GOT3 (cell line): ENCODE measurements around the gene KRT78.
"Not testable (repeated sequence)": the region's sequence is repeated elsewhere in the genome, so short reads cannot be mapped to it uniquely, and the experiment has no call there.

Source experiments
- DNase-seq: peaks from one replicate; lab custom pipeline; 2025; ENCODE audit warnings: mixed read lengths; lab: John Stamatoyannopoulos, UW

The KRT78 gene

DNA sequence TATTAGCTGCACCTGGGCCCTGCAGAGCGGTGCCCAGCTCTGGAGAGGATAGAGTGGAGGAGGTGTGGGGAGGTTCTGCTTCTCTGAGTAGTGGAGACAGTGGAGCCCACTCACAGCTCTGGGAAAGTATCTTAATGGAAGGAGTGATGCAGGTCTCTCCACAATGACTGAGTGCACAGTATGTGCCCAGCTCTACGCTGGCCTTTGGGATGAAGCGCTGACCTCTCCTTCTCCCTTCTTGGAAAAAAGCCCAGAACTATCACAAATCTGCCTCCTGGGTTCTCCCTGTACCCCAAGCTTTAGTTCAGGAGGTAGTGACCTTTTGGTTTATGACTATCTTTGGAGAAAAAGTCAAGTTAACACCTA, 52.4 kb downstream of the KRT78 start:
- no peak for DNase-seq

DNA sequence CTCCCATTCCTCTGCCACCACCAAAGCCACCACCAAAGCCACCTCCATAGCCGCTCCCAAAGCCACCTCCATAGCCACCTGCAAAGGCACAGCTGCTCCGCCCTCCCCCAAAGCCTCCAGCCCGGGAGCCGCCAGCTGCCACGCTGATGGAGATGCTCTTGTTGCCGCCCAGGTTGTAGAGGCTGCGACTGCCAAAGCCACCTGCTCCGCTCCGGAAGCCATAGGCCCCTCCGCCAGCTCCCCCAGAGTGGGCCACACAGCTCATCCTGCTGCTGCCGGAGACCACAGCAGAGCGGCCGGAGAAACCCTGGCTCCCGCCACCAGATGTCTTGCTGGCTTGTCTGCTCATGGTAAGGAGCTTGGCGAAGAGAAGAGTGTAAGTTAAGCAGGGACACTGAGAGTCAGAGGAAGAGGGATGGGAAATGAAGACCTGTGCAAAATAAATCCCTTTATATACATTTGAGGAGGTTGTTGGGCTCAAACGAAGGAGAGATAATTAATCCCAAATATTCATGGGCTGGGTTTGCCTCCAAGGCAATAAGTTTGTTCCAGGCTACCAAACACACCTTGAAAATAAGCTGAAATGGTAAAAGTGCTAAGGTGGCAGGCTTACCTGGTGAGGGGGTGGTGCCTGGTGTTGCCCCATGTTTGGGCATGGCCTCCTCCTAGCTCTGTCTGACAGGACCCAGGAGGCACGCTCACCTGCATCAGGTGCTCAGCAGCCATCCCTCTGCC, 52.9 kb downstream of the KRT78 start, which contains the start of gene KRT3:
Gene KRT3, minus strand, starts transcription at position 424 of the 735 bp plus-strand sequence. Its CDS starts 75 bp downstream, at position 349.
- no peak for DNase-seq

DNA sequence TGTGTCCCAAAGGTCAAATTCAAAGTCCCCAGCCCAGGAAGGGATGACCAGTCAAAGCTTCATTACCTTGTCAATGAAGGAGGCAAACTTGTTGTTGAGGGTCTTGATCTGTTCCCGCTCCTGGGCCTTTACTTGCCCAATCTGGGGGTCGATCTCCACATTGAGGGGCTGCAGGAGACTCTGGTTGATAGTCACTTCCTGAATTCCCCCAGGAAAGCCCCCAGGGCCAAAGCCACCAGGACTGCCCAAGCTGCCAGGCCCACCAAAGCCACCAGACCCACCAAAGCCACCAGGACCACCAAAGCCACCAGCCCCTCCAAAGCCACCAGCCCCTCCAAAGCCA, 53.5 kb downstream of the KRT78 start:
- DNase-seq: not testable (repeated sequence)

DNA sequence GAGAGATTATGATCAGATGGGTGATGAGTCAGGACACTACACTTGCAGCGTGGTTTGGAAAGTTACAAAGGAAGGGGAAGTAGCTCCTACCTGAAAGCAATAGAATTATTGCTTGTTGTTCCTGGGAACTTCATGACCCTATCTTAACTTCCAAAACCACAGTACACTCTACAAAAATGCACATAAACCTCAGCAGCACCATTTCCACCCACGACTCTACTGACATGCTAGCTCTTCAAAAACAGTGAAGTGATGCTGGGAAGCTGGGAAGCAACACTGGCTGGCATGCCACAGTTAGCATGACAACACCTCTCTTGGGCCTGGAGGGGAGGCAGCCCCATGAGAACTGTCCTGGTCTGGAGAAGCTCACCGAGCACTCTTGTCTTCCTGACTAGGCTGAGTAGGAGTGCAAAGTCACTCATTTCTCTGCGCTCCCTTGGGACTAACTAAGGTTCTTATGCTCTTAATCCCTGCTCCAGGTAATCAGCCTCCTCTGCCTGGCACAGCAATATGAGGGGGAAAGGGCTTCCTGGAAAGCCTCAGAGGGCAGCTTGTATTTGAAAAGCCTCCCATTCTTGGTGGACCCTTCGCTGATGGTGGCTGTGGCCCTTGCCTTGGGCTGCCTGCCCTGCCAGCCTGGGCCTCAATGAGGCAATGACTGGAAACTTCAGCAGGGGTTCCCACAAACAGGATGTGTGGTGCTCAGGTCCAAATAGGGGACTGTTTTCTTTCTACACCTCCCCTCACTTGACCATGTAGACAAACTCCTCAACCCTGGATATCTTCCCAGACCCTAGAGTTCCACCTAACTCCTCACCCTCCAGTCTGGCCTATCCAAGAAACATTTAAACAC, 54.1 kb downstream of the KRT78 start:
- DNase-seq: no peak

DNA sequence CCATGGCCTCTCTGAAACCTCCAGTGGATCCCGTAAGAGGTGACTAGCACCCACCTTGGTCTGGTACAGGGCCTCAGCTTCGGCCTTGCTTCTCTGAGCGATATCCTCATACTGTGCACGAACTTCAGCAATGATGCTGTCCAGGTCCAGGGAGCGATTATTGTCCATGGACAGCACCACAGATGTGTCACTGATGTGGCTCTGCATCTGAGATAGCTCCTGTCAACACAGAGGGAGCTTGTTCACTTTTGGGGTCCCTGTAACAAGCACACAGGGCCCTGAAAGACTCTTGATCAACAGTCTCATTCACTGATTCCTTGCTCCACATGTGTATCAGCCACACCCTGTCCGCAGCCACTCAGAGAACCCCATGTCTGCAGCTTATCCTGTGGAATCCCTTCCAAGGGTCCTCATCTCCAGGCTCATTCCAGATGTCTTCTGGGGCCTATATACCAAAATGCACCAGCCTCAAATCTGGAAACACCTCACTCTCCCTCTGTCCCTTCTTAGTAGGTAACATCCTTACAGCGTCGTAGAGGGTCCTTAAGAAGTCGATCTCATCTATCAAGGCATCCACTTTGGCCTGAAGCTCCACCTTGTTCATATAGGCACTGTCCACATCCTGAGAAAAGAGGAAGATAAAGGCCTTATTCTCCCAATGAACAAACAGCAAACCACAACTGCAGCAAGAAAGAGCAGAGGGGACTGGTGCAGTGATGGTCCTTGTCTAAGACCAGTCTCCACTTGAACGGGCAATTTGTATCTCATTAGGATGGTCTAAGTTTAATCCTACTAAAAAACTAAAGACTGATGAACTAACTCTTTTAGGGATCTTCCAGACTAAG, 56.4 kb downstream of the KRT78 start:
- no peak for DNase-seq

DNA sequence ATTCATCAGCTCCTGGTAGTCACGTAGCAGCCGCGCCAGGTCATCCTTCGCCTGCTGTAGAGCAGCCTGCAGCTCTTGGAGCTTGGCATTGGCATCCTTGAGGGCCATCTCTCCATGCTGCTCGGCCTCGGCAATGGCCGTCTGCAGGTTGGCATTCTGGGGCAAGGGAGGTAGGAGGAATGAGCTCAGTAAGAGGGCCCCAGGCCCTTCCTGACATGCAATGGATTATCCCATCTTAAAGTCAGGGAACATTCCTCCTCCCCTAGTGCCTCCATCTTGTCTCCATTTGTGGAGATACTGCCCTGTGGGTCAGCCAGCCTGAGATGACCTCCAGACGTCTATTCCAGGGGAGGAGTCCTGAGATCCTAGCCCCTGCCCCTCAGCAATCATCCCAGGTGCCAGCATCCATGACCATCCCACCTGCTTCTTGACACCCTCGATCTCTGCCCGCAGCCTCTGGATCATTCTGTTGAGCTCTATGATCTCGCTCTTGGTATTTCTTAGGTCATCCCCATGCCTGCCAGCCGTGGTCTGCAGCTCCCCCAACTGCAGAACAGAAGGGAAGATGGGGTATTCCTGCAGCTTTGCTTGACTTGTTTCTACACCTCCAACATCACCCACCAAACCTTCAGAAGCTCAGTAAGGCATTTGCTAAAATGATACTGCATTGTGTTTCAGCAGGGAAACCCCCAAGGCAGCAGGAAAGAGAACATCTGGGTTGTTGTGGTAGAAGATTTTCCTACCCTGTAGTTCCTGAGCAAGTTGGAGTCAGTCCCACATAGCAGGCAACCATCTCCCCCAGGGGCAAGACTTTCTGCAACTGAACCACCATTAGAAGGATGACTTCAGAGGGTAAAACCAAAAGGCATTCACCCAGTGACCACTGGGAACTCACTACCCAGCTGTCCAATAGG, 57.3 kb downstream of the KRT78 start:
- no peak for DNase-seq

DNA sequence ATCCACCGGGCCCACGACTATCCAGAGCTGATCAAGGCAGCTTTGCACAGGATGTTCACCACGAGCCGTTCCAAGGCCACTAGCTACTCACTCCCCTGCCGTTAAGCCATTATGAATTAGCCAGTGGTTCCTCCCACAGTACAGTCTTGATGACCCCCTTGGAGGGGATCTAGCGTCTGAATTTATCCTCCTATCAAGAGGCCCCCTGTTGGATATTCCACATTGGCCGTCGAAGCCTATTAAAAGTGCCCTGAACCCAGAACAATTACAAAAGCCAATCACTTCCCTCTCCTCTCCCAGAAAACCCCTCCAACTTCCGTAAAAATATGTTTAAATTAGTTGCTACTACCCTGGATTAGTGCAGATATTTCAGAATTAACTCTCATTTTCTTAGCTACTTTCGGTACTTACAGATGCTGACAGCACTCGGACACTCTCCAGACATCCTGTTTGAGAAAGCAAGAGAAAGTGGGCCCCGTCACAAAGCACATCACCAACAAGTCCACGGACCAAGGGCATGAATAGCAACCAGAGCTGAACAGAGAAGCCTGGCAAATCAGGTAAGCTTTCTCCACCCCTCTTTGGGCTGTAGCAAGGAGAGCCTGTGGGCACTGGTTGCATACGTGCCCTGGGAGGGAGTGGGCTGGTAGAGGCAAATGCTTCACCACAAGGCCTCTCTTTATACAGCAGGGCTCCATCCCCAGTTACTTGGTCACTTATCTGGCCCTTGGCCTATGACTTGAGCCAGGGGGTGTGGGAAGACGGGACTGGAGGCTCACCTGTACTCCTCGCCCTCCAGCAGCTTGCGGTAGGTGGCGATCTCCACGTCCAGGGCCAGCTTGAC, 58.1 kb downstream of the KRT78 start:
- no peak for DNase-seq

DNA sequence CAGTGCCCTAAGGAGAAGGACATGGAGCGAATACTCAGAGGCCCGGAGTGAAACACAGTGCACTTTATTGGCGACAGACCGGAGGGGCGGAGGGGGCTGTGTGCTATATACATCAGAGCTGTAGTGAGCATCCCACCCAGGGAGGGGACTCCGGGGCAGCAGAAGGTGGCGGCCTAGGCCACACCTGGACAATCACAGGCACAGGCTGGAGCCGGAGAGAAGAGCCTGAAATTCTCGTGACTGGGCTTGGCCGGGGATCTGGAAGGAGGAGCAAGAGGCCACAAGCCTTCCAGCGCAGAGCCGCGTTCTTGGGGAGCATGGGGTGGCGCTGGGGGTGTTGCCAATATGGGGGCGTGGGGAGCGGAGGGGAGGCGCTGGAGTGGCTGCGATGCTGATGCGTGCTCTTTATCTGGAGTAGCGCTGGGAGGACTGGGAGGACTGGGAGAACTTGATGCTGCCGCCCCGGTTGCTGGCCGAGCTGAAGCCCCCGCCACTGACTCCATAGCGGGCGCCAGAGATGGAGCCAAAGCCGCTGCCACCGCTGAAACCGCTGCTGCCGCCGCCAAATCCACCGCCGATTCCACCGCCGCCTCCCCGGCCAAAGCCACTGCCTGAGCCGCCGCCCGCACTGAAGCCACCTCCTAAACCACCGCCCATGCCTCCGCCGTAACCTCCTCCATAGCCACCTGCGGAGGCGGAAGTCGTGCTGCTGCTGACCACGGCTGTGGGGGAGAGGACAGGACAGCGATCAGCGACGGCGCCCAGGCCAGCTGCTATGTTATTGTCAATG, 59.0 kb downstream of the KRT78 start:
- DNase-seq: no peak

DNA sequence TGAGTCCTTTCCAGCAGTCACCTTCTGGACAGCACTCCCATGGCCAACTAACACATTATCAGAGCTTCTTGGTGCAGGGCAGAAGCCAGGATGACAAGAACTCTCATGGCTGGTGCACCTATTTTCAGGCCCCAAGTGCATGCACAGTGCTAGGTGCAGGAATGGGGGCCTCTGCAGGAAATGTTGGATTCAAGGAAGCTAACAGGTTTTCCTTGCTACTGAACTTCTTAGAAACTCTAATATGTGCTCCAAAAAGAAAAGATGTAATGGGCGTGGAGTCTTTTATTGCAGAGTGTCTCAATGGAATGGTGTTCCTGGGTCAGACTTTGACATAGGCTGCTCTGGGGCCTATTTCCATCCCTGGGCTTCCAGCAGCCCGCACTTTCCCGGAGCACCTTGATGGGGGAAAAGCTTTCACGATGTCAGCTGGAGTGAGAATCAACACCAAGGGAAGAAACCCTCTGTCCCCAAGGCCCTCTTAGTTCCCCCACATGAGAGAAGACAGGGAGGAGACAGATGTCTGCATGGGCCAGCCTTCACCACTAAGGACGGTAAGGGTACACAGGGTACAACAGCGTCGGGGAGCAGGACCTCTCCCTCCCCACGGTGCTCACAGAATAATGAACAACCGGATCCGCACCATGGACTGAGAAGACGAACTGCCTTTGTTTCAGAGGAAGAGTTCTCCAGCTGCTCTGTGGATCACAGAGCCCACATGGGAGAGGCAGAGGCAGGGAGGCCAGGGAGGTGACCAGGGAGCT, 59.7 kb downstream of the KRT78 start:
- DNase-seq: no peak

DNA sequence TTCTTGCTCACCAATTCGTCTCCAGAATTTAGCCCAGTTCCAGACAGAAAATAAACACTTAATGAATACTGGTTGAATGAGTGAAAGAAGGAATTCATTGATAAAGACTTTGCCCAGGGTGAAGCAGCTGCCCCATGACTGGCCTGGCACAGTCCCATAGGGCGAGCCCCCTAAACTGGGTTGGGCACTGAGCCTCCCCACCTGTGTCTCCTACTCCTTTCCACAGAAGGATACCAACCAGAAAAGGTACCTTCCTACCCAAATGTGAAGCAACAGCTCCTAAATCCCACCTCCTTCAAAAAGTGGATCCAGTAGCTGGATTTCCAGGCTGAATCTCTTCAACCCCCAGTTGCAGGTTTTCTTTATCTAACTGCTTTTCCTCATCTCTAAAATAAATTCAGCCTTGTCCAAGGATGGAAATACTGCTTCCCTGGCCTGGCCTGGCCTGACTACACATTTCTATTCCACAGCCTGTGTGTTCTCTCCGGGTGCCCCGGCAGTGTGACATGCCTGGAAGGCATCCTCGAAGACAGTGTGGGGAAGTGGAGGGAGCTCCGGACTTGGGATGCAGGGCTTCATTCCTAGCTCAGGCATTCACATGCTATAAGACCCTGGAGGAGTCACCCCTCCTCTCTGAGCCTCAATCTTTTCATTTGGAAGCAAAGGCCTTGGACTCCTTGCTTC, 60.5 kb downstream of the KRT78 start:
- no peak for DNase-seq
